ENCODE results near the gene STAT1. TPM values are rescaled to one million over a fixed set of nuclear protein-coding genes. Genes with fewer than 3 reads are reported as not detected.

Gene STAT1
- total RNA-seq, 1 experiment from 2014 or later: 60.7 TPM

DNA sequence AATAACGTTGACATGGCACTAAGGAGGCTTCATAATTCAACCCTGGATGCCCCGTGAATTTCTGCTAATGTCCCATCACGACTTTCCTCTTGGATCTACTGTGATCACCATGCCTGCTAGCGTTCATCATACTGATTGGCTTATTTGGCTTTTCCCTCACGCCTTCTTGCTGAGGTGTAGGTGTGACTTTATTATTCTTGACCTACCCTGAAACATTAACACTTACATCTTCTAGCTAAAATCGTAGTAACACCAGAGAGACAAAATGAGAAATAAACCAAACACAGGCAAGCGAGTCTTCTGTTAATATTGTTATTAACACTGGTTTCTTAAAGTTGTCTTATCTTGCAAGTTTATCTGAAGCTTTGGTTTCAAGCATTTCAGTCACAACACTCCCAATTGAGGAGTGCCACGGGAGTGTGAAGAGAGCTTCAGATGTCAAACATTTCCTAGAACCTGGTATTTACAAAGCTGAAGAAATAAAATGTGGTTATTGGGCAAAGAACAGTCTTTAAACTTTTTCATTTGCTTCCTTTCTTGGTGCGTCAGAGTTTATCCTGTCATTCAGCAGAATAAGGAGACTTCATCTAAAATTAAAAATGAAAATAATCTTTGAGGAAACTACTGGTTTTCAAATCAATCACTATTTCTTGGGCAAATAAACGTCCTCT lies 15.4 kb upstream of the STAT1 start:
- POLR2A ChIA-PET: no interaction called here
- Histone ChIP-seq H3K9me2 (ENCODE audit: insufficient read depth) (no peaks in the 10 kb centered on the region), H3K27me3 (ENCODE audit: insufficient read depth, low read length) (no peaks in the 10 kb centered on the region), H3K36me3 (ENCODE audit: control insufficient read depth in 1 of 2, insufficient read depth in 2 of 2, low read length in 2 of 2) (no peaks in the 10 kb centered on the region), H3K9ac (ENCODE audit: low read length) (no peak overlapping the region), H3K79me2 (ENCODE audit: insufficient read depth, low read length) (no peaks in the 10 kb centered on the region), H2AFZ (ENCODE audit: low read depth, low read length, poor library complexity, severe bottlenecking) (no peak overlapping the region), H4K20me1 (ENCODE audit: insufficient read depth) (no peaks in the 10 kb centered on the region), H3K4me1 (ENCODE audit: control insufficient read depth in 1 of 2, insufficient read depth in 2 of 2, low read length in 2 of 2) (peaks cover 0 to 9% of the 10 kb centered on the region in 2 experiments; a peak in 1 of 4 replicates), H3K4me3 (replicated peaks in 1 of 2; ENCODE audit: low read depth in 1 of 2, low read length in 2 of 2) (no peak overlapping the region), H3K27ac (ENCODE audit: low read depth, low read length) (no peak overlapping the region), H3K9me3 (ENCODE audit: control insufficient read depth in 1 of 2, insufficient read depth in 1 of 2, low read depth in 1 of 2, low read length in 2 of 2) (no peaks in the 10 kb centered on the region), H3K4me2 (ENCODE audit: low read length) (no peak overlapping the region)
- TF ChIP-seq SRF (IDR thresholded peaks at IDR 0.05; ENCODE audit: low read depth) (no peak), POLR2A (IDR thresholded peaks at IDR 0.05; ENCODE audit: borderline replicate concordance, extremely low read depth, insufficient read depth, insufficient read length) (no peak), EGR1 (IDR thresholded peaks at IDR 0.05; ENCODE audit: low read depth) (no peak), CEBPB (IDR thresholded peaks at IDR 0.05; ENCODE audit: low read depth) (no peak), CBX3 (IDR thresholded peaks at IDR 0.05; ENCODE audit: low read depth) (no peak), POLR2AphosphoS5 (IDR thresholded peaks at IDR 0.05; ENCODE audit: low read depth, low read length) (no peak), SP1 (IDR thresholded peaks at IDR 0.05; ENCODE audit: low read depth) (no peak), SIN3A (IDR thresholded peaks at IDR 0.05; ENCODE audit: low read depth) (no peak)
- TF ChIP-seq, protein P1, sequence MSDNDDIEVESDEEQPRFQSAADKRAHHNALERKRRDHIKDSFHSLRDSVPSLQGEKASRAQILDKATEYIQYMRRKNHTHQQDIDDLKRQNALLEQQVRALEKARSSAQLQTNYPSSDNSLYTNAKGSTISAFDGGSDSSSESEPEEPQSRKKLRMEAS (IDR thresholded peaks at IDR 0.05): no peak
- TF ChIP-seq, protein P2, sequence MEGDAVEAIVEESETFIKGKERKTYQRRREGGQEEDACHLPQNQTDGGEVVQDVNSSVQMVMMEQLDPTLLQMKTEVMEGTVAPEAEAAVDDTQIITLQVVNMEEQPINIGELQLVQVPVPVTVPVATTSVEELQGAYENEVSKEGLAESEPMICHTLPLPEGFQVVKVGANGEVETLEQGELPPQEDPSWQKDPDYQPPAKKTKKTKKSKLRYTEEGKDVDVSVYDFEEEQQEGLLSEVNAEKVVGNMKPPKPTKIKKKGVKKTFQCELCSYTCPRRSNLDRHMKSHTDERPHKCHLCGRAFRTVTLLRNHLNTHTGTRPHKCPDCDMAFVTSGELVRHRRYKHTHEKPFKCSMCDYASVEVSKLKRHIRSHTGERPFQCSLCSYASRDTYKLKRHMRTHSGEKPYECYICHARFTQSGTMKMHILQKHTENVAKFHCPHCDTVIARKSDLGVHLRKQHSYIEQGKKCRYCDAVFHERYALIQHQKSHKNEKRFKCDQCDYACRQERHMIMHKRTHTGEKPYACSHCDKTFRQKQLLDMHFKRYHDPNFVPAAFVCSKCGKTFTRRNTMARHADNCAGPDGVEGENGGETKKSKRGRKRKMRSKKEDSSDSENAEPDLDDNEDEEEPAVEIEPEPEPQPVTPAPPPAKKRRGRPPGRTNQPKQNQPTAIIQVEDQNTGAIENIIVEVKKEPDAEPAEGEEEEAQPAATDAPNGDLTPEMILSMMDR (IDR thresholded peaks at IDR 0.05 in 2 of 3, conservative IDR thresholded peaks at IDR 0.05 in 1 of 3; ENCODE audit: borderline replicate concordance in 1 of 3, insufficient read depth in 1 of 3, low read depth in 2 of 3, low read length in 2 of 3): no peak
- RAD21 ChIA-PET (ENCODE audit: low non-redundant PET in 1 of 2, low total read pairs in 2 of 2, uncharacterized antibody in 2 of 2, unreplicated experiment in 2 of 2): no interaction called here
- intact Hi-C loops (cut with micrococcal nuclease): no loop called here
- no peak for ATAC-seq
- DNase-seq (ENCODE audit: low read depth, low spot score): no peak
- no TSS peak for BruUV-seq (replicated peaks)
- CTCF ChIA-PET: interaction anchor here (0.6 kb wide), 1 partner anchor 203 kb away, joined by 3 read pairs; no protein-coding TSS in a partner anchor

Data from HCT116 (cell line).